Middle frontal gyrus (tissue), 1 donor: ENCODE measurements around the gene LCOR.
"Not testable (repeated sequence)": the region's sequence is repeated elsewhere in the genome, so short reads cannot be mapped to it uniquely, and the experiment has no call there.

Source experiments
- DNase-seq: peaks from one replicate; pipeline ENCODE4 v3.0.0-alpha.2; 2015; ENCODE audit warnings: low spot score; ENCODE audit errors: extremely low spot score

Gene LCOR

GRCh38 chr10:96838529-96838928 is 6.4 kb downstream of the LCOR start:
- DNase-seq, result no peak

GRCh38 chr10:96840841-96841518 is 8.9 kb downstream of the LCOR start:
- no peak for DNase-seq

- DNase-seq, result no peak
Measured at GRCh38 chr10:96842896-96843723, 11.0 kb downstream of the LCOR start.

GRCh38 chr10:96843823-96844222 is 11.7 kb downstream of the LCOR start:
- no peak for DNase-seq

- DNase-seq, result no peak
Measured at GRCh38 chr10:96846395-96846794, 14.3 kb downstream of the LCOR start.

GRCh38 chr10:96846926-96847325 is 14.8 kb downstream of the LCOR start:
- no peak for DNase-seq

GRCh38 chr10:96847356-96847755 is 15.3 kb downstream of the LCOR start:
- not testable (repeated sequence) for DNase-seq

- no peak for DNase-seq
Measured at GRCh38 chr10:96850113-96850512, 18.0 kb downstream of the LCOR start.

- DNase-seq, result no peak
Measured at GRCh38 chr10:96850825-96851224, 18.7 kb downstream of the LCOR start.

GRCh38 chr10:96851281-96851680 is 19.2 kb downstream of the LCOR start:
- DNase-seq, result no peak

- no peak for DNase-seq
Measured at GRCh38 chr10:96856317-96856716, 24.2 kb downstream of the LCOR start.

- no peak for DNase-seq
Measured at GRCh38 chr10:96857301-96858012, 25.4 kb downstream of the LCOR start.

GRCh38 chr10:96858038-96858705 is 26.1 kb downstream of the LCOR start:
- no peak for DNase-seq

GRCh38 chr10:96858706-96859050 is 26.6 kb downstream of the LCOR start:
- no peak for DNase-seq

GRCh38 chr10:96860631-96861277 is 28.7 kb downstream of the LCOR start:
- no peak for DNase-seq

GRCh38 chr10:96863922-96864543 is 31.9 kb downstream of the LCOR start:
- DNase-seq, result no peak

GRCh38 chr10:96873086-96873485 is 41.0 kb downstream of the LCOR start:
- DNase-seq, result no peak

- DNase-seq, result no peak
Measured at GRCh38 chr10:96873756-96874467, 41.8 kb downstream of the LCOR start.

- no peak for DNase-seq
Measured at GRCh38 chr10:96878057-96878456, 46.0 kb downstream of the LCOR start.

GRCh38 chr10:96880575-96880974 is 48.5 kb downstream of the LCOR start:
- no peak for DNase-seq
